B cell (primary cell): ENCODE results near the gene NTM.

Experiments
- EZH2 ChIP-seq: IDR thresholded peaks from 2 replicates; pipeline ENCODE4 v1.6.1; 2012; ENCODE audit warnings: borderline replicate concordance, low read depth, mild to moderate bottlenecking, moderate library complexity, low read length; ENCODE audit not compliant: insufficient read depth, poor library complexity, severe bottlenecking
- TF ChIP-seq, protein P1 (sequence below): fragments of 200-600 bp; IDR thresholded peaks from one replicate; pipeline ENCODE4 v1.8.0; 2022; ENCODE audit warnings: antibody characterized with exemption, mild to moderate bottlenecking

- TF ChIP-seq, protein P1, sequence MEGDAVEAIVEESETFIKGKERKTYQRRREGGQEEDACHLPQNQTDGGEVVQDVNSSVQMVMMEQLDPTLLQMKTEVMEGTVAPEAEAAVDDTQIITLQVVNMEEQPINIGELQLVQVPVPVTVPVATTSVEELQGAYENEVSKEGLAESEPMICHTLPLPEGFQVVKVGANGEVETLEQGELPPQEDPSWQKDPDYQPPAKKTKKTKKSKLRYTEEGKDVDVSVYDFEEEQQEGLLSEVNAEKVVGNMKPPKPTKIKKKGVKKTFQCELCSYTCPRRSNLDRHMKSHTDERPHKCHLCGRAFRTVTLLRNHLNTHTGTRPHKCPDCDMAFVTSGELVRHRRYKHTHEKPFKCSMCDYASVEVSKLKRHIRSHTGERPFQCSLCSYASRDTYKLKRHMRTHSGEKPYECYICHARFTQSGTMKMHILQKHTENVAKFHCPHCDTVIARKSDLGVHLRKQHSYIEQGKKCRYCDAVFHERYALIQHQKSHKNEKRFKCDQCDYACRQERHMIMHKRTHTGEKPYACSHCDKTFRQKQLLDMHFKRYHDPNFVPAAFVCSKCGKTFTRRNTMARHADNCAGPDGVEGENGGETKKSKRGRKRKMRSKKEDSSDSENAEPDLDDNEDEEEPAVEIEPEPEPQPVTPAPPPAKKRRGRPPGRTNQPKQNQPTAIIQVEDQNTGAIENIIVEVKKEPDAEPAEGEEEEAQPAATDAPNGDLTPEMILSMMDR, result no peak
- TF ChIP-seq EZH2, result no peak
Observed at GRCh38 chr11:131671320-131671719, 300.9 kb downstream of the NTM start.
